ENCODE data around the gene BORCS6.

Gene BORCS6

DNA sequence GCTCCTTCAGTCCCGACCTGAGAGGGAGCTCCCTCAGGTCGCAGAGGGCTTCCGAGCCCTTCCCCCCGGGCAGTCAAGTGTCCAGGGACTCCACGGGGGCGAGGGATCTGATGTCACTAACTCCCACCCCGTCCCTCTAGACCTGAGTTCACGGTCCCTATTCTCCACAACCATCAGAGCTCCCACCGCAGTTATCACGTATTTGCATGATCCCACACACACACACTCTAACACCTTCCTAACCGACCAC, 34.1 kb downstream of the BORCS6 start:
- in situ Hi-C loops (cut with MboI; ENCODE audit: low sequenced_read_pairs) = no loop called here

- in situ Hi-C loops (cut with MboI; ENCODE audit: low sequenced_read_pairs) = no loop called here
These were observed 34.6 kb downstream of the BORCS6 start for GRCh38 chr17:8155231-8155995.

DNA sequence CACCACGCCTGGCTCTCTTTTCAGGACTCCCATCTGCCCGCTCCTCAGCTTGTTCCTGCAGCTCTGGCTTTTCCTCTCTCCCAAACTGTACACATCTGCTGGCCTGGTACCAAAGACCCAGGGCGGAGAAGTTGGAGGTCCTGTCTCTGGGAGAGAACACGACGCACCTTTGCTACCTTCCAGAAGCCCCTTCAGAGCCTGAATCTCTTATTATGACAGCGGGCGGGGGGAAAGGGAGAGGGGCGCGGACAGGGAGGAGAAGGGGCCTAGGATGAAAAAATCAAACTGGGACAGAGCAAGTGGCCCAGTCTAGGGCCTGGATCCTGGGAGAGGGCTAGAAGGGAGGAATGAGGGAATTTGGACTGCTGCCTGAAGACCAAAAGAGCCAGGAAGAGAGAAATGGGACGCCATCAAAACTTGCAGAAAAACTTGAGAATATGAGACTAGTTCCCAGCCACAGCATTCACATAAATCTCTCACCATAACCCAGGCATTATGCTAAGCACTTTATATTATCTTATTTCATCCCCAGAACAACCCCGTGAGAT, 35.3 kb downstream of the BORCS6 start:
- in situ Hi-C loops (cut with MboI; ENCODE audit: low sequenced_read_pairs) = no loop called here

DNA sequence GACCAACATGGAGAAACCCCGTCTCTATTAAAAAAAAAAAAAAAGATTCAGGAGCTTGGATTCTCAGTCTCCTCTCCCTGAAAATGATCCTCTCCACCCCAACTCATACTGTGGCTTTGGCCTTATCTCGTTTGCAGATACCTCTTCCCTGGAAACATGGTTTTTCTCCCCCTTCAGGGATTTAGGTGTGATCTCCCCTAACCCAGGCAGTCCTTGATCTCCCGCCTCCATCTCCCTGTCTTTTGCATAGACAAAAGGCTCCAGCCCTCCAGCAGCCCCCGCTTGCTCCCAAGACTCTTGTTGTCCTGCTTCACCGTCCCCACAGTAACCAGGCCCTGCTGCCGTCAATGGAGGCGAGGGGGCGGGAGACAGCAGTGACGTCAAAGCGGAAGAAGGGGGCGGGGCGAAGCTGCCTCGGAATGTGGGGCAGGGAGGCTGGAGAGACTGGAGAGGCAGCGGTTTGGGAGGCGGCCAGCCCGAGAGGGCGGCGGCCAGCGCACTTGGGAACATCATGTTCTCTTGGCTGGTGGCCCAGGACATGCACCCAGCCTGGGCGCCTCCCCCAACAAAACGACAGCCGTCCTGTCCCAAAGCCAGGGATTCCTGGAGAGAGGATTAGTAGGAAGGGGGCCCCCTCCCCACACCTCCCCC, 35.9 kb downstream of the BORCS6 start:
- in situ Hi-C loops (cut with MboI; ENCODE audit: low sequenced_read_pairs) = no loop called here

DNA sequence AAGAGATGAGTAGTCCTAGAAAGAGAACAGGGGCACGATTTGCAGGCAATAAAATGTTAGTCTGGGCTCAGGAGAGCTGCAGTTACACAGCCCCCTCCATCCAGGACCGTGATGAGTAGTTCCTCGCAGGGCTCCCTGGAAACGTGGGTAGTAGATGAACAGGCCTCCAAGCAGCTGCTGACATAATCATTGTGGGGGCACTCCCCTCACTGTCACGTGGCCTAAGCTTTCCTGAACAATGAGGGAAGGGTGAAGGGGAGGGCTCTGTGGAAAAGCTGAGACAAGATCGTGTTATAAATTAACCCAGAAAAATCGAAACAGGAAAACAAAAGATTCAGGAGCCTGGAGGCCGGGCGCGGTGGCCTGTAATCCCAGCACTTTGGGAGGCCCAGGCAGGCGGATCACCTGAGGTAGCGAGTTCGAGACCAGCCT, 36.4 kb downstream of the BORCS6 start:
- in situ Hi-C loops (cut with MboI; ENCODE audit: low sequenced_read_pairs) = no loop called here

DNA sequence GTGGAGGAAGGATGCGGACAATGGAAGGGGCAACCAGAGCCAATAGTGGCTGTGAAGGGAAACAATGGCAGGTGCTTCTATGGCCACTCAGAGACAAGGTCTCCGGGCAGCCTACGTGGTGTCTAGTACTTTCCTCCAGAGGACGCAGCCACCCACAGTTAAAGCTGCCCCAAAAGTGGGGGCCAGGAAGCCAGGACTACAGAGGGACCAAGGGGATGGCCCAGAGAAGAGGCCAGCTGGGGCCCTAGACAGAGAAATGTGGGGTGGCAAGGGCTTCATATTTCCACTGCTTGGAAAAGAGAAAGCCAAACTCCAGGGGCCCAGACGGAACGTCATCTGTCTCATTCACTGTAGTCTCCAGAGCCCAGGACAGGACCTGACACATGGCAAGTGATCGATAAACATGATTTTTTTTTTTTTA, 36.9 kb downstream of the BORCS6 start:
- in situ Hi-C loops (cut with MboI; ENCODE audit: low sequenced_read_pairs) = no loop called here

- in situ Hi-C loops (cut with MboI; ENCODE audit: low sequenced_read_pairs) = no loop called here
These were observed 37.7 kb downstream of the BORCS6 start, which contains the start of gene PER1 for GRCh38 chr17:8152112-8152775. Gene PER1 (minus strand): TSS chr17:8152404. CDS start chr17:8150706, 1,698 bp downstream.

DNA sequence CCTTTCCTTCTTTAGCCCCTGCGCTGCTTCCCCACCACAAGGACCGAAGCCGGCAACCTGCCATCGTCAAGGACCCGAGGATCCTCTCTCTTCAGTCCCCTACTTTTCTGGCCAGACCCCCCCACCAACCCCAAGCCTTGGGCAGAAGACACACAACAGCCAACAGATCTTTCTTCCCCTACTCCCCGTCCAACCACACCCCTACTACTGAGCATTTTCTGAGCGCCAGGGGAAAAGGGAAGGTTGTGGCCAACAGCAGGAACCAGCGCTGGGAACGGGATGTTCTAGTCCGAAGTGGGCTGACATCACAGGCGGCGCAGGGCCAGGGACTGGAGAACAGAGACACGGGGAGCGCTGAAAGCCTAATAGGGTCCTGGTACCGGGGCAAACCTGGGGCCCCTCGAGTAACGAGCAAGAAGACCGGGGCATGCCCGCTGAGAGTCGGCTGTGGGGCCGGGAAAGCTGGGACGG, 38.3 kb downstream of the BORCS6 start:
- in situ Hi-C loops (cut with MboI; ENCODE audit: low sequenced_read_pairs) = no loop called here

- in situ Hi-C loops (cut with MboI; ENCODE audit: low sequenced_read_pairs) = no loop called here
These were observed 38.8 kb downstream of the BORCS6 start for GRCh38 chr17:8151120-8151640.

GRCh38 chr17:8150194-8151119, 39.5 kb downstream of the BORCS6 start:
- in situ Hi-C loops (cut with MboI; ENCODE audit: low sequenced_read_pairs) = no loop called here

GRCh38 chr17:8149419-8150193, 40.4 kb downstream of the BORCS6 start:
- in situ Hi-C loops (cut with MboI; ENCODE audit: low sequenced_read_pairs) = no loop called here

DNA sequence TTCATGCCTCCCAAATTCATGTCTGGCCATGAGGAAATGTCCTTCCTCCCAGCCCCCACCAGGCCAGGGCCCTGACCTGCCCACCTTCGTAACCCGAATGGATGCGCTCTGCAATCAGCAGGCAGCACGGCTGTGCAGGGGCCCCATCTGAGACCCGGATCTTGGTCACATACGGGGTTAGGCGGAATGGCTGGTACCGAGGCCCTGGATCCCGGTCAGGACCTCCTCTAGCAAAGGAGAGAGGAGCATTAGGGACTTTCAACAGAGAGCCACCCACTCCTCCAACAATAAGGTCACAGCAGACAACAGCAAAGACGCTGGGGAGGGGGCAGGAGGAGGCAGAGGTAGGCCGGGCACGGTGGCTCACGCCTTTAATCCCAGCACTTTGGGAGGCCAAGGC, 41.4 kb downstream of the BORCS6 start:
- in situ Hi-C loops (cut with MboI; ENCODE audit: low sequenced_read_pairs) = no loop called here

DNA sequence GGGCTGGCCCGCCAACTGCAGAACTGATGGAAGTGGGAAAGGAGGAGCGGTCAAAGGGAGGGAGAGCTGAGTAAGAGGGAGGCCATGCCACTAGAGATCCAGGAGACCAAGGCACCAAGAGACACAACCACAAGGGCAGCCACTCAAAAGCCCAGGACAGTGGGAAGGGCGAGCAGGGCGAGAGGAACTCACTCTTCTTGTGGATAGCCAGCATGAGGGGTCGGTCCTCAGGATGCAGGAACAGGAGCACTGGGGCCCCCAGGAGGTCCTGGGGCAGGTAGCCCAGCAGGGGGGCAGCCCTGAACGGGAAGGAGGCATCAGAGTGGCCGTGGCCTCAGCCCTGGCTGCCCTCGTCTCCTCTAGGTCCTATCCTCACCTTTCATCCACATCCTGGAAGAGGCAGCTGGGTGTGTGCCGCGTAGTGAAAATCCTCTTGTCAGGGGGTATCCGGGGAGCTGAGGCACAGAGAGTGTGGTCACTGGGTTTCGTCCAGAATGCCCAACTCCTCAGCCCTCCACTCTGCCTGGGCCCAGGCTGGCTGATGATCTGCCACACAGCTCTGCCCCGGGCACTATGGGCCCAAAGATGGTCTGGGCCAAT, 42.1 kb downstream of the BORCS6 start:
- in situ Hi-C loops (cut with MboI; ENCODE audit: low sequenced_read_pairs) = no loop called here

DNA sequence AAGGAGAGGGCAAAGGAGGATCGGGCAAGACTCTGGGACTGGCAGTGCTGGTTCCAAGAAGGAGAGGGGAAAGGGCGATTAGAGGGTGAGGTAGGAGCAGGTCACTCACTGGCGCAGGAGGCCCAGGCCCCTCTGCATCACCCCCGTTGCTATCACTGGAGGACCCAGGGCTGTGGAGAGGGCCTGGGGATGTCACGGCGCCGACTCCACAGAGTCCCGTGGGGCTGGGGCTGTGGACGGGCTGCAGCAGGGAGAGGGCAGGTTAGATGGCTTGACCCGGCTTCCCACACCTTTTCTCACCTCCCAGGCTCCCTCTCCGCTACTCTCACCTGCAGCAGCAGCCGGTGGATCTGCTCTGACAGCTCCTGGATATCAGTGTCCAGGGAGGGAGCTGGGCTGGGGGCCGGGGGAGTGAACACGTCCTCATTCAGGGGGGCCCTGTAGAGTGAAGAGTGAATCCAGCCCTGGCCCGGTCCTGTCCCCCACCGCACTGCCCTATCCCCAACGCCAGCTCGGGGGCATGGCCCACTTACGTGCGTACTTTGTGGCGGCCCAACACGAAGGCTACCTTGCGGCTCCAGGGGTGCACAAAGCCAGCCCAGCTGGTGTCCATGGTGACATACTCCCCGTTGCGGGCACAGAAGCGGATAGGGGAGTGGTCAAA, 42.7 kb downstream of the BORCS6 start:
- in situ Hi-C loops (cut with MboI; ENCODE audit: low sequenced_read_pairs) = no loop called here

DNA sequence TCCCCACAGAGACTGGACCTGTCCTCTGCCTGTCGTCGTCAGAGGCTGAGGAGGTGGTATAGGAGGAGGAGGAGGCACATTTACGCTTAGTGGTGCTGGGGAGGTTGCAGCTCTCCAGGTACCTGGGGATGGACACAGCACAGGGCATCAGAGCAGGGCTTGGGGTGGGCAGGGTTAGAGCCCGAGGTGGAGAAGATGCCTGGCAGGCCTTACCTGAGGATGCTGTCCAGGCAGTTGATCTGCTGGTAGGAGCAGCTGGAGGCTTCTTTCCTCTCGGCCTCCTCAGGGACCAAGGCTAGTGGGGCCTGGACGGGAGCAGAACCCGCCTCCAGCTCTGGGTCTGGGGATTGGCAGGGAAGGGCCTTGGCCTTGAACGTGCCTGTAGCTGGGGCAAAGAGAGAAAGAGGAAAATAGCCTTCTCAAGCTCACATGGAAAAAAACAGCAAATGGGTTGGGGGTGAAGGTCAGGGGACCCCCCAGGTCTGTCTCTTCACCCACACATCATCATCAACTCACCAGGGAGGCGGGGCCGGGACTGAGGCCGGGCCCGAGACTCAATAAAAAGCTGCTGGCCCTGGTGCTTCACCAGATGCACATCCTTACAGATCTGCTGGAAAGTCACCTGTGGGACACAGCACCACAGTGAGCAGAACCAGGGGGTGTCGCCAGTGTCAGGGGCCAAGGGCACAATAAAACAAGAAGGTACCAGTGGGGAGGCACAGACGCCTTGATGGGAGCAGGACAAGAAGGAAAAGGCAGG, 43.4 kb downstream of the BORCS6 start:
- in situ Hi-C loops (cut with MboI; ENCODE audit: low sequenced_read_pairs) = no loop called here

DNA sequence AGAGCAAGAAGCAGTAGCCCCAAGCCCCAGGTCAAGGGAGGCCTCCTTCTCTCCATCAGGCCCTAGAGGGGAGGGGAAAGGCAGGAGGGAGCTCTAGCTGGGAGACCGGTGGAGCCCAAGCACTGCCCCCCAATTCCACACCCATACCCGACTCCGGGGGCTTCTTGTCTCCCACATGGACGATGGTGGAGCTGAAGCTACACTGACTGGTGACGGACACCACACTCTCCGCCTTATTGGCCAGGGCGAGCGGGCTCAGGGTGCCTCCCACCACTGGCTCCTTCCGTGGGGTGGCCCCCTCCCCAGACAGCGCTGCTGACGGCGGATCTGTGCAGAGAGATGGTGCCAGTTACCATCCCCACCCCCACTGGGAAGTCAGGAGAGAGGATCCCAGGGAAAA, 44.2 kb downstream of the BORCS6 start:
- in situ Hi-C loops (cut with MboI; ENCODE audit: low sequenced_read_pairs) = no loop called here

DNA sequence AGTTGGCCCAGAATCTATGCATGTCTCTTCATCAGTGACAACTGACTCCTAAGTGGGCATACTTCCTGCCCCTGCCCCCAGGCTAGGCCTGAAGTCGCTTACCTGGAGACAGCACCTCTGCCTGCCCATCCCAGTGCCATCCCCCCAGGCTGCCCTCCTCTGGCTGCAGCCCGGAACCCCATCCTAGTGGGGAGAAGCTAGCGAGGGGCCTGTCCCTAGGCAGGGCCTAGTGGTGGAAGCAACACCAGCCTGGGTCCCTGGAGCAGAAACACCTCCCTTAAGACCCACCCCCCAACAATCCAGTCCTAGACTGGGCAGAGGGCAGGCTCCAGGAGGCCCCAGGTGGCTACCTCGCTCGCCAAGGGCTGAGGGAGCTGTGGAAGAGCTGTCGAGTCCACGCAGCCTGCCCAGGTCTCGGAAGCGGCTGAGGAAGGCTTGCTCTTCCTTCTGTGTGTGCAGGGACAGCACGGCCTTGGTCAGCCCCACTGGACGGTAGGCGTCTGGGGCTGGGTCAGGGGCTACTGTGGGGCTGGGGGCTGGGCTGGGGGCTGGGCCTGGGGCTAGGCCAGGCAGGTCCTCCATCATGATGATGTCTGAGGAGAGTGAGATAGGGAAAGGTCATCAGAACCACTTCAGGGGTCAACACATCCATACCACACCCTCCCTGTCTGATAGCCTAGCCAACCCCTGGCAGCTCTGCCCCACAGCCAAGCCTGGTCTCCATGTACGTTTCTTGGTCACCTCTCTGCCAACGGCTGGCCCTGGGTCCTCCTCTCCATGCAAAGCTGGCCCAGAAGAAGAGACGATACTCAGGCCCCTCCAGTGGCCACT, 45.4 kb downstream of the BORCS6 start:
- in situ Hi-C loops (cut with MboI; ENCODE audit: low sequenced_read_pairs) = no loop called here

Data from HL-60/S4 treated with retinoic acid at 250 ng/mL for 4 days and 3 days (cell line).